ENCODE measurements around the gene FOXE1. TPM values are rescaled to one million over a fixed set of nuclear protein-coding genes. Genes with fewer than 3 reads are reported as not detected.

FOXE1 gene
- total RNA-seq, result not detected

GRCh38 chr9:97853056-97853843 lies at the start of gene FOXE1:
Gene FOXE1 (plus strand): TSS chr9:97853226. CDS start chr9:97853915, 689 bp downstream.
- no peak within 1 kb of the TSS for H3K27ac ChIP-seq
- H3K4me1 ChIP-seq, result peaks cover 2 to 5% of the 10 kb centered on the region in 2 donors
- peak within 1 kb of the TSS; percentile 42 to 59 for H3K4me3 ChIP-seq
- no peaks in the 10 kb centered on the region for H3K36me3 ChIP-seq
- intact Hi-C loops (cut with DNase I), result no loop called here
- peaks cover 31% of the 10 kb centered on the region for H3K27me3 ChIP-seq
- DNase-seq (ENCODE audit: low spot score in 2 of 2), result peak in 1 of 2 donors; percentile 56
- no peak for TF ChIP-seq CTCF (IDR thresholded peaks at IDR 0.05)
- no peaks in the 10 kb centered on the region for H3K9me3 ChIP-seq

GRCh38 chr9:97804059-97804365 lies 49.0 kb upstream of the FOXE1 start:
- Histone ChIP-seq H3K27me3 (peaks cover 8% of the 10 kb centered on the region), H3K9me3 (no peaks in the 10 kb centered on the region), H3K27ac (no peak overlapping the region), H3K4me3 (peak overlapping the region; percentile 46), H3K4me1 (no peaks in the 10 kb centered on the region), H3K36me3 (no peaks in the 10 kb centered on the region)
- intact Hi-C loops (cut with DNase I), result no loop called here
- DNase-seq (ENCODE audit: low spot score in 2 of 2), result no peak
- no peak for TF ChIP-seq CTCF (IDR thresholded peaks at IDR 0.05)

GRCh38 chr9:97806721-97807120 lies 46.3 kb upstream of the FOXE1 start:
- H3K9me3 ChIP-seq, result no peaks in the 10 kb centered on the region
- H3K27ac ChIP-seq, result no peak overlapping the region
- no peak for DNase-seq (ENCODE audit: low spot score in 2 of 2)
- intact Hi-C loops (cut with DNase I), result no loop called here
- peaks cover 8% of the 10 kb centered on the region for H3K27me3 ChIP-seq
- no peaks in the 10 kb centered on the region for H3K36me3 ChIP-seq
- H3K4me3 ChIP-seq, result no peak overlapping the region
- no peaks in the 10 kb centered on the region for H3K4me1 ChIP-seq
- TF ChIP-seq CTCF (IDR thresholded peaks at IDR 0.05), result no peak

GRCh38 chr9:97807681-97808080 lies 45.3 kb upstream of the FOXE1 start:
- intact Hi-C loops (cut with DNase I), result no loop called here
- peaks cover 8% of the 10 kb centered on the region for H3K27me3 ChIP-seq
- no peaks in the 10 kb centered on the region for H3K4me1 ChIP-seq

GRCh38 chr9:97808415-97808814 lies 44.6 kb upstream of the FOXE1 start:
- intact Hi-C loops (cut with DNase I), result no loop called here
- no peak overlapping the region for H3K27ac ChIP-seq
- peaks cover 7% of the 10 kb centered on the region for H3K27me3 ChIP-seq
- H3K4me3 ChIP-seq, result no peak overlapping the region
- H3K9me3 ChIP-seq, result no peaks in the 10 kb centered on the region
- H3K4me1 ChIP-seq, result no peaks in the 10 kb centered on the region
- H3K36me3 ChIP-seq, result no peaks in the 10 kb centered on the region
- no peak for DNase-seq (ENCODE audit: low spot score in 2 of 2)
- no peak for TF ChIP-seq CTCF (IDR thresholded peaks at IDR 0.05)

More at GRCh38 chr9:97807681-97808080, 45.3 kb upstream of the FOXE1 start:
- H3K27ac ChIP-seq, result no peak overlapping the region
- no peak overlapping the region for H3K4me3 ChIP-seq
- no peaks in the 10 kb centered on the region for H3K9me3 ChIP-seq
- no peaks in the 10 kb centered on the region for H3K36me3 ChIP-seq
- DNase-seq (ENCODE audit: low spot score in 2 of 2), result no peak
- no peak for TF ChIP-seq CTCF (IDR thresholded peaks at IDR 0.05)

All from ascending aorta (tissue), 2 donors.